WTC11 (cell line): ENCODE results near the gene TMEM174. TPM values are rescaled to one million over a fixed set of nuclear protein-coding genes. Genes with fewer than 3 reads are reported as not detected.

Source experiments
- ATAC-seq: fragments of 200-7000 bp; cut with Tn5 transposase; 2 replicates; pipeline ENCODE4 v1.10.0; 2021; ENCODE audit warnings: mild to moderate bottlenecking, moderate library complexity
- CTCF ChIA-PET: fragments of 300-600 bp; sonication (Branson Sonifier 250); formaldehyde crosslinking; loops from one replicate; lab custom pipeline; 2021; ENCODE audit warnings: antibody characterized with exemption; lab: Charles Lee
- POLR2A ChIA-PET: fragments of 350-600 bp; sonication (Branson Sonifier 250); formaldehyde crosslinking; loops from one replicate; lab custom pipeline; 2021; ENCODE audit warnings: antibody characterized with exemption; lab: Charles Lee
- DNase-seq: peaks from one replicate; pipeline ENCODE4 v3.0.0; 2021; ENCODE audit warnings: low spot score
- H3K27ac Mint-ChIP-seq: 2 replicates; pipeline ENCODE4 v1.8.0; 2021; ENCODE audit warnings: mixed read lengths
- H3K27me3 Mint-ChIP-seq: 2 replicates; pipeline ENCODE4 v1.8.0; 2021; ENCODE audit warnings: low read depth, mild to moderate bottlenecking, moderate library complexity, mixed read lengths
- H3K36me3 Mint-ChIP-seq: 2 replicates; pipeline ENCODE4 v1.8.0; 2021; ENCODE audit warnings: mixed read lengths
- H3K4me1 Mint-ChIP-seq: 2 replicates; pipeline ENCODE4 v1.8.0; 2022; ENCODE audit warnings: mixed read lengths
- H3K4me3 Mint-ChIP-seq: 2 replicates; pipeline ENCODE4 v1.8.0; 2021; ENCODE audit warnings: mild to moderate bottlenecking, moderate library complexity, mixed read lengths
- H3K9me3 Mint-ChIP-seq: 2 replicates; pipeline ENCODE4 v1.8.0; 2021; ENCODE audit warnings: mixed read lengths
- AFF4 ChIP-seq: sonication (generic); formaldehyde crosslinking; IDR thresholded peaks from 2 replicates; pipeline ENCODE4 v1.8.1; 2023; ENCODE audit warnings: mild to moderate bottlenecking, missing genetic modification reagents, borderline replicate concordance
- ARID4B ChIP-seq: sonication (generic); formaldehyde crosslinking; IDR thresholded peaks from 2 replicates; pipeline ENCODE4 v1.8.0; 2023; ENCODE audit warnings: missing genetic modification reagents, mild to moderate bottlenecking, borderline replicate concordance
- ATF1 ChIP-seq: sonication (generic); formaldehyde crosslinking; IDR thresholded peaks from 2 replicates; pipeline ENCODE4 v1.8.1; 2023; ENCODE audit warnings: mild to moderate bottlenecking, moderate library complexity, missing genetic modification reagents
- ATF2 ChIP-seq: sonication (generic); formaldehyde crosslinking; IDR thresholded peaks from 2 replicates; pipeline ENCODE4 v1.8.1; 2022; ENCODE audit warnings: low read depth, missing genetic modification reagents, borderline replicate concordance
- ESRRA ChIP-seq: sonication (generic); formaldehyde crosslinking; IDR thresholded peaks from 2 replicates; pipeline ENCODE4 v1.8.1; 2022; ENCODE audit warnings: mild to moderate bottlenecking, missing genetic modification reagents, borderline replicate concordance
- FOXK1 ChIP-seq: sonication (generic); formaldehyde crosslinking; IDR thresholded peaks from 2 replicates; pipeline ENCODE4 v1.8.0; 2022; ENCODE audit warnings: mild to moderate bottlenecking, moderate library complexity, missing genetic modification reagents
- GTF2I ChIP-seq: fragments of 250-450 bp; sonication (Bioruptor Pico); conservative IDR thresholded peaks from 2 replicates; pipeline ENCODE4 v1.4.0; 2021; ENCODE audit warnings: mild to moderate bottlenecking
- HMGXB4 ChIP-seq: sonication (generic); formaldehyde crosslinking; IDR thresholded peaks from 2 replicates; pipeline ENCODE4 v1.8.1; 2023; ENCODE audit warnings: mild to moderate bottlenecking, moderate library complexity, missing genetic modification reagents
- NFYB ChIP-seq: sonication (generic); formaldehyde crosslinking; conservative IDR thresholded peaks from 2 replicates; pipeline ENCODE4 v1.8.0; 2022; ENCODE audit warnings: low read depth, missing genetic modification reagents
- NR1H2 ChIP-seq: sonication (generic); formaldehyde crosslinking; IDR thresholded peaks from 2 replicates; pipeline ENCODE4 v1.9.0; 2021; ENCODE audit warnings: mild to moderate bottlenecking, moderate library complexity, missing genetic modification reagents
- PRDM15 ChIP-seq: sonication (generic); formaldehyde crosslinking; IDR thresholded peaks from 2 replicates; pipeline ENCODE4 v1.8.0; 2022; ENCODE audit warnings: missing genetic modification reagents
- SOX15 ChIP-seq: fragments of 250-450 bp; sonication (Bioruptor Pico); IDR thresholded peaks from 2 replicates; pipeline ENCODE4 v1.9.0; 2021; ENCODE audit warnings: mild to moderate bottlenecking
- ZNF121 ChIP-seq: sonication (generic); formaldehyde crosslinking; IDR thresholded peaks from 2 replicates; pipeline ENCODE4 v1.8.0; 2023; ENCODE audit warnings: missing genetic modification reagents
- ZNF512 ChIP-seq: sonication (generic); formaldehyde crosslinking; IDR thresholded peaks from 2 replicates; pipeline ENCODE4 v1.8.1; 2022; ENCODE audit warnings: missing genetic modification reagents, borderline replicate concordance
- ZNF671 ChIP-seq: fragments of 250-450 bp; sonication (Bioruptor Pico); IDR thresholded peaks from 2 replicates; pipeline ENCODE4 v1.8.0; 2021; ENCODE audit warnings: mild to moderate bottlenecking
- total RNA-seq: library from RNA; stranded (reverse); gene quantifications from 3 replicates; pipeline ENCODE4 v1.2.3, GENCODE V29; 2021

TMEM174 gene
- total RNA-seq, 1 experiment from 2014 or later, result not detected

GRCh38 chr5:73214306-73214705 lies 41.3 kb downstream of the TMEM174 start (continued):
- no peak for TF ChIP-seq PRDM15 (CRISPR knock-in tag)
- TF ChIP-seq HMGXB4, result no peak

- Mint-ChIP-seq H3K27ac (no peak overlapping the region), H3K36me3 (peaks cover 7% of the 10 kb centered on the region), H3K9me3 (peaks cover 16% of the 10 kb centered on the region), H3K4me3 (peak overlapping the region; percentile 64), H3K4me1 (peaks cover 23% of the 10 kb centered on the region), H3K27me3 (peaks cover 71% of the 10 kb centered on the region)
- ChIA-PET CTCF (interaction anchor here (0.7 to 3.9 kb wide), 28 partner anchors 8 to 322 kb away, joined by 3 to 92 read pairs (median 16); partner anchors contain the start of genes FCHO2 and TMEM171), POLR2A (interaction anchor here (1.6 kb wide), 1 partner anchor 26 kb away, joined by 5 read pairs; no protein-coding TSS in a partner anchor)
- ATAC-seq, result no peak
- DNase-seq, result no peak
- no peak for TF ChIP-seq ESRRA (CRISPR knock-in tag)
- no peak for TF ChIP-seq NFYB (CRISPR knock-in tag)
- no peak for TF ChIP-seq ZNF671 (CRISPR knock-in tag)
- TF ChIP-seq ZNF121 (CRISPR knock-in tag), result no peak
- no peak for TF ChIP-seq ATF2 (CRISPR knock-in tag)
- no peak for TF ChIP-seq FOXK1
- no peak for TF ChIP-seq ARID4B (CRISPR knock-in tag)
- TF ChIP-seq GTF2I (CRISPR knock-in tag), result no peak
- TF ChIP-seq NR1H2, result no peak
- TF ChIP-seq ATF1 (CRISPR knock-in tag), result no peak
These were observed 42.0 kb downstream of the TMEM174 start for GRCh38 chr5:73214996-73215395.

- DNase-seq (no peak), ATAC-seq (no peak)
- Mint-ChIP-seq H3K36me3 (peaks cover 4% of the 10 kb centered on the region; the same call in 1 of the 2 replicates), H3K4me1 (peaks cover 23% of the 10 kb centered on the region), H3K9me3 (peaks cover 11% of the 10 kb centered on the region), H3K27ac (no peak overlapping the region), H3K4me3 (peak overlapping the region; percentile 64), H3K27me3 (peaks cover 68% of the 10 kb centered on the region)
- POLR2A ChIA-PET, result interaction anchor here (1.2 to 1.6 kb wide), 2 partner anchors 26 to 88 kb away, joined by 3 to 5 read pairs; no protein-coding TSS in a partner anchor
- CTCF ChIA-PET, result interaction anchor here (0.6 to 3.9 kb wide), 49 partner anchors 9 to 380 kb away, joined by 3 to 92 read pairs (median 9); partner anchors contain the start of genes FCHO2, FOXD1, TMEM171 and TMEM174
- no peak for TF ChIP-seq AFF4 (CRISPR knock-in tag)
- TF ChIP-seq SOX15 (CRISPR knock-in tag), result no peak
- TF ChIP-seq ZNF512 (CRISPR knock-in tag), result no peak
These were observed 42.5 kb downstream of the TMEM174 start for GRCh38 chr5:73215531-73215890.
